T-helper 2 cell treated with Interferon-gamma antibody and Interleukin-4, amounts not matched to agents 100 ng/mL and 5 ng/mL, for 36 hours (primary cell): ENCODE results near the gene PGR. TPM values are rescaled to one million over a fixed set of nuclear protein-coding genes. Genes with fewer than 3 reads are reported as not detected.

ENCODE experiments used
- intact Hi-C: fragments of 100-400 bp; cut with micrococcal nuclease; formaldehyde crosslinking; loops from one replicate; pipeline ENCODE4 v1.15.1; 2023
- total RNA-seq: library from RNA; stranded (reverse); gene quantifications from 2 replicates; pipeline ENCODE4 v1.2.3, GENCODE V29; 2022

PGR gene
- total RNA-seq, 1 donor from 2014 or later, result not detected

DNA sequence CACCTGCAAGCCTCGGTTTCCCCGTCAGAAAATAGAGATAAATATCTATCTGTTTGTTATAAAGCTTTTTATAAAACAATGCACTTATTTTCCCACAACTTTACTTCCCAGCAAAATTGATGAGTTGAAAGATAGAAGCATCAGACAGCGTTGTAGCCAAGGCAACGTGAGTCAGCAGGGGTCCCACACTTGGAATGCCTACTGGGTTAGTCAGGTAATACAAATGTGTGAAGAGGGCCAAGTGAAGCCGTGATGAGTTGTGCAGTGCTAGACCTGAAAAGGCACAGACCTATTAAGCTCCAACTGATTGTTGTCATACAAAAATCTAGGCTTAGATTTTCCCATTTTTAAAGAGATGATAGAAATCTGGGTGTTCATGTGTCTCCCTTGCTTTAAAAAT is 118.7 kb downstream of the PGR start:
- intact Hi-C loops, result no loop called here

- intact Hi-C loops, result no loop called here
These were observed 119.9 kb downstream of the PGR start for GRCh38 chr11:101009690-101010055.

DNA sequence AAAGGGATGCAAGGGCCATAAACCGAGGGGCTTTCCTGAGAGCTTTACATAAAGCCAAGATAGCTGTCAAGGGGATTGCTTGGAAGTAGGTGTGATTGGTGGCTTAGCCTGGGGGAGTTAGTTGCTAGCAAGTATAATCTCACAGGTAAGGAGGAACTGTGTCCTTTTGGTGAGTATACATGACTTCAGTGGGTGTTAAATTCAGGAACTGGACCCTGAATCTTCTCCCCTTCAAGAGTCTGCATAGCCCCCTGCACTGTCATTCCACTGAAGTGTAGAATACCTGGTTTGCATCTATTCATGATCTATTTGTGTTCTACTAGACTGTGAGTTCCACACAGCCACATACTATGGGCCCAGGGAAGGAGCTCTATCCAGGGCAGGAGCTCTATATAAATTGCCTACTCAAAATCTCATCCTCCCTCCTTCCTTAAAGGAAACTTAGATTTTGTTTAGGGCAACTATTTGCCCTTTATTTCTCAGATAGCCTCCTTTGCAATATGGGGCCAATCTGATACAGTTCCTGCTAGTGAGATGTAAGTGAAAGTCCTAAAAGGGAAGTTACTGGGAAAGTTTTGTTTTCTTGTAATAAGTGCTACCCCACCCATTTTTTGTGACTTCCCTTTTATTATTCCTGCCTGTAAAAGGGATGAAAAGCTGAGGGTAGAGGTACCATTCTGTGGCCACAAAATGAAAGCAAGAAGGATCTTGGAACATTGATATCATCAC is 120.5 kb downstream of the PGR start:
- intact Hi-C loops, result no loop called here

- intact Hi-C loops, result no loop called here
These were observed 126.1 kb downstream of the PGR start for GRCh38 chr11:101003468-101003867.

DNA sequence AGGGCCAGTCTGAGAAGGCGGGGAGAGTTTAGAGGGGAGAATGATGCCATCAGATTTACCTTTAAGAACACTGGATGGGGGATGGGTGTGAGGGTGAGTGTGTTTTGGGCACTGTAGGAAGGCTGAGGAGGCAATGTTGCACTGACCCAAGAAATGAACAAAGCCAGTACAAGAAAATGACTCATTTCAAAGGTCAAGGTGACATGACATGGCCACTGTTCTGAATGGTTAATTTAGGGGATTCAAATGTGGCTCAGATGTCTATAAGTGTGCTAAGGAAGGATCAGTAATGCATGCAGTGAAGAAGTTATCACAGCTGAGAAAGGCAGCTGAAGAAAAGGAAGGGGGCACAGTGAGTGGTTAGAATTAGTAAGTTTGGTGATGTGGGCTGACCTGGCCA is 129.9 kb downstream of the PGR start:
- intact Hi-C loops, result no loop called here

GRCh38 chr11:100994966-100995365 is 134.6 kb downstream of the PGR start:
- intact Hi-C loops, result no loop called here

- intact Hi-C loops, result no loop called here
These were observed 138.1 kb downstream of the PGR start for GRCh38 chr11:100991541-100991940.

DNA sequence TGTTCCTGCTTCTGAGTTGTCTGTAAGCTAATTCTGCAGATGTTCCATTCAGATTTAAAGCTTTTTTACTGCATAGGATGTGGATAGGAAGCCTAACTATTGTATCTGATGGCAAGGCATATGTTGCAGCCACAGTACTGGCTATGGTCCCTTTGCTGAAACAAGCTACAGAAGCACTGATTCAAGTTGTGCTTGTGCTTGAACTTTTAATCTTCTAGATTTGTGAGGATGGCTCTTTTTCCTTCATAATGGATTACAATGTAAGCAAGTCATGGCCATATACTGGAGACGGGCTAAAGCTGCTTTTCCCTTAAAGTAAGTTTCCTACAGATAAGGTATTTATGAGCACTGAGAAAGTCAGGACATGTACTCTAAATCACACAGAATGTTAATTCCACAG is 138.7 kb downstream of the PGR start:
- intact Hi-C loops, result no loop called here

DNA sequence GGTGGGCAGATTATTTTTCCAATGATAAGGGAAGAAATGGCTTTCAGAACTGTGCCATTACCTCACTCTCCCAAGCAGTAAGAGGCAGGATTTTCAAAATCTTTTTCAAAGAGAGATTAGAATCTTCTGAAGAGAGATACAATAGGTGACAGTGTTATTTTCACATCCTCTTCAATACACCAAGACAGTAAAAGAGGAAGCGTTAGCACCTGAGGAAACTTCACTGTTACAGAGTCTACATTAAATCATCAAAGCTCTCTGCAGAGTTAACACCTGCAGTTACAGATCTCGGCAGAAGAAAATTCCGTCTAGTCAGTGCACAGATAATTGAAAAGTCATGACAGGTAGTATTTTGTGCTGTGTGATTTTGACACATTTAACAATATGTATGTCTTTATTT is 144.9 kb downstream of the PGR start:
- intact Hi-C loops, result no loop called here

GRCh38 chr11:100981196-100981824 is 148.3 kb downstream of the PGR start:
- intact Hi-C loops, result no loop called here

- intact Hi-C loops, result no loop called here
These were observed 149.5 kb downstream of the PGR start for GRCh38 chr11:100980156-100980555.
